DMS114 treated with DMSO at 0.1 percent for 48 hours (cell line): ENCODE measurements around the gene ADPRS.

Experiments
- DNase-seq: peaks from one replicate; lab custom pipeline; 2025; ENCODE audit not compliant: unreplicated experiment; lab: John Stamatoyannopoulos, UW

ADPRS gene

GRCh38 chr1:36087233-36088123, 1.2 kb upstream of the ADPRS start:
- no peak for DNase-seq

DNA sequence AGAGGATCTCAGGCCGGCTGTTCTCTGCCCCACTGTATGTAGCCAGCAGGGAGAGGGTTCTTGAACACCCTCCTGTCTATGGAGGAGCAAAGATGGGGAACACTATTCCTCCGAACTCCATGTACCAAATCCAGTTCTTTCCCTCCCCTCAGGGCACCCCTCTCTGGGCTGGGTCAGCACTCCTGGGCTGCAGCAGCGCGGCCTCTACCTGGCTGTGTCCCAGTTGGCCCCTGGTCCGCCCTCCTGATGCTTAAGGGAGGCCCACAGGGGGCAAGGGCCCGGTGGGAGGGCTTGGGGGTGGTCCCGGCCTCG, 471 bp upstream of the ADPRS start:
- no peak for DNase-seq

DNA sequence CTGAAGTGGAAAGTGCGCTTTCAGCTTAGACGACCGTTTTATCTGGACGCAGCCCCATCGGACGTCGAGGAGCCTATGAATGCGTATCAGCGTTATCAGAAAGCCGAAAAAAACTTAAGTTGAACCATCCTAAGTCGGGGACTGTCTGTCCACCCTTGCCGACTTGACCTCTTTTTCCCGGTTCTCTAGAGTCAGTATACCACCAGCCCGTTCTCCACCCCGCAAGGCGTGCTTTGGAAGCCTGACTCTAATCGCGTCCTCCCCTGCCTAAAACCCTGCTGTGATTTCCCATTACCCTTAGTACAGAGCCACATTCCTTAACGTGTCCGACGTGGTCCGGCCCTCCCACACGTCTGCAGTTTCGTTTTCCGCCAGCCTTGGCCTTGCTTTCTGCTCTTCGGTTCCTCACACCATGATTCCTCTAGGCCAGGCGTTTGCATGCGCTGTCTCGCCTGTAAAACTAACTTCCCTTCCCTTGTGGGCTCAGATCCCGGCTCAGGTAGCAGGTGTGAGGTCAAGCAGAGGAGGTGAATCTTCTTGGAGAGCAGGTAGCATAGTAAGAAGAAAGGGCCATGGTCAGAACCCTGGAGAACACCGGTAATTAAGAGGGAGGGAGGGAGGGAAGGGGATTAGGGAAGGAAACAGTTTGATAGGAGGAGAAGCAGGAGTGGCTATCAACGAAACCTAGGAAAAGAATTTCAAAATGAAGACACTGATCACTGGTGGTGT, 865 bp downstream of the ADPRS start:
- DNase-seq, result no peak

GRCh38 chr1:36091141-36091540, 2.4 kb downstream of the ADPRS start:
- DNase-seq, result no peak

GRCh38 chr1:36091698-36092097, 3.0 kb downstream of the ADPRS start:
- no peak for DNase-seq

GRCh38 chr1:36092166-36092797, 3.6 kb downstream of the ADPRS start:
- DNase-seq, result no peak

DNA sequence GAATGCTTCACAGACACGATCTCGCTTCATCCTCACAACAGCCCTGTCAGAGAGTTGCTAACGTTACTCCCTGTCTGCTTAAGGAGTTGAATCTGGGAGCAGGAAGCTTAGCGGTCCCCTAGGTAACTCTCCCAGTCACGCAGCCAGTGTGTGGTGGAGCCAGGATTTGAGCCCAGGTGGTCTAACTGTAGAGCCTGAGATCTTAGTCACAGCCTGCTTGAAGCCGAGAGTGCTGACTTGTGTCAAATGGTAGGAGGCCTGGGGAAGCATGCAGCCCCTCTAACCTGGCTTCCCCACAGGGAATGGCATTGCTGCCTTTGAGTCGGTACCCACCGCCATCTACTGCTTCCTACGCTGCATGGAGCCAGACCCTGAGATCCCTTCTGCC, 4.1 kb downstream of the ADPRS start:
- no peak for DNase-seq

GRCh38 chr1:36093226-36093625, 4.5 kb downstream of the ADPRS start:
- DNase-seq, result no peak

GRCh38 chr1:36093929-36094328, 5.2 kb downstream of the ADPRS start:
- no peak for DNase-seq

- no peak for DNase-seq
Observed at GRCh38 chr1:36094621-36095061, 5.9 kb downstream of the ADPRS start.

DNA sequence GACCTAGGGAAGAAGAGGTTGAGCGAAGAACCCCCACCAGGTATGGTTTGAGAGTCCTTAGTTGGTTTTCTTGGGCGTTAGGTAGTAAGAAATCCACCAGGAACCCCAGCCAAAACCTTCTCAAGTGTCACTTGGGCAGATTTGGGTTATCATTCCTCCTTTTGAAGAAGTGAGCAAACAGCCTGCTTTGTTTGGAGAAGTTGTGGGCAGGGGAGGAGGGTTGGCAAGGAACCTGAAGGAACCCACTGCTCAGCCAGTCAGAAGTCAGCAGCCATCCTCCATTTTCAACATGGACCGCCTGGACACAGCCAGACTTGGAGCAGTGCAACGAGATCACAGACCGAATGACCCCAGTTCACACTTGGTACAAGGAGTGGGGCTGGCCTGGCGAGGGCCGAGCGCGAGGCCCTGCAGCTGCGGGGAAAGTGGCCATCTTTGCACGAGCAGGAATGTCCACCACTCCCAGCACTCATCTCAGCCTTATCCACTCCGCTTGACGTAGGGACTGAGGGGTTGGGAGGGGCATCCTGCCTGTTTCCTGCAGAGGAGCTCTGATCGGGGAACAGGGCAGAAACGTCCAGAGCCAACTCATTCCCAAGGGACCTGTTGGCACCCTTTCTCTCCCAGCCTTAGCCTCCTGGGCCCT, 7.2 kb downstream of the ADPRS start:
- DNase-seq, result no peak

DNA sequence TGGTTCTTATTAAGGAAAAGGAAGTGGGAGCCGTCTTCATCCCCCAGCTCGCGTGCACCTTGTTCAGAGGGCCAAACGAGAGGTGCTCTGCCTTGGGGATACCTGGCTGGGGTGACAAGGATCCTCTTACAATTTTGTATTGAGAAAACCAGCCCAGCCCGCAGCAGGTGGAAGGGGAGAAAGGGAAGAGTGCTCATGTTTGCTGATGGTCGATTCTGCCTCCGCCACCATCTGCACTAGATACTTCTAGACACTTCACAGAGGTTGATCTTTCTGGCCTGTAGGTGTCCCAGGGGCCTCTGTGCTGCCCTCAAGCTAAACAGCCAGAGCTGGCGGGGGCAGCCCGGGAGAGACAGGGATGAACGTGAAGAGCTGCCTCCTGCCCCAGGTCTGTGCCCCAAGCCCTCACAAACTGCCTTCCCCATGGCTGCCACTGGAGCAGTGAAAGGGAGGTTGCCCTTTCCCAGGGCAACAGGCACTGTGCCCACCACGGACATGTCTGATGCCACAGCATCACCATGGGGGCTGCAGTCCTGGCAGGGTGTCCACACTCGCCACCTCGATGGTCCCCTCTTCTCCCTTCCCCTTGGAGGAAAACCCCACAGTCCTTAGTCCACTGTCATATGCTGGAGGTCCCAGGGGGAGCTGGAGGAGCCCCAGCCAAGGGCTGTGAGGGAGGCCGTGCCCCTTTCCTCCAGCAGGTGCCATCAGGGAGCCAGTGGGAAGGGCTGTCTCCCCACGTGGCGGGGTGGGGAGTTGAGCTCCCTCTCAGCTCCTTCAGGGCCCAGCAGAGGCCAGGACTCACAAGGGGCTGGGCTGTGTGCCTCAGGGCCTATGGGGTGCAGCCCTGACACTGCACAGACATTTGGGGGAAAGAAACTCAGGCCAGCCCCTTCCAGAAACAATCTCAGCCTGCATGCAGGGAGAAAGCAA, 8.1 kb downstream of the ADPRS start:
- no peak for DNase-seq

GRCh38 chr1:36097693-36098585, 9.2 kb downstream of the ADPRS start:
- no peak for DNase-seq

DNA sequence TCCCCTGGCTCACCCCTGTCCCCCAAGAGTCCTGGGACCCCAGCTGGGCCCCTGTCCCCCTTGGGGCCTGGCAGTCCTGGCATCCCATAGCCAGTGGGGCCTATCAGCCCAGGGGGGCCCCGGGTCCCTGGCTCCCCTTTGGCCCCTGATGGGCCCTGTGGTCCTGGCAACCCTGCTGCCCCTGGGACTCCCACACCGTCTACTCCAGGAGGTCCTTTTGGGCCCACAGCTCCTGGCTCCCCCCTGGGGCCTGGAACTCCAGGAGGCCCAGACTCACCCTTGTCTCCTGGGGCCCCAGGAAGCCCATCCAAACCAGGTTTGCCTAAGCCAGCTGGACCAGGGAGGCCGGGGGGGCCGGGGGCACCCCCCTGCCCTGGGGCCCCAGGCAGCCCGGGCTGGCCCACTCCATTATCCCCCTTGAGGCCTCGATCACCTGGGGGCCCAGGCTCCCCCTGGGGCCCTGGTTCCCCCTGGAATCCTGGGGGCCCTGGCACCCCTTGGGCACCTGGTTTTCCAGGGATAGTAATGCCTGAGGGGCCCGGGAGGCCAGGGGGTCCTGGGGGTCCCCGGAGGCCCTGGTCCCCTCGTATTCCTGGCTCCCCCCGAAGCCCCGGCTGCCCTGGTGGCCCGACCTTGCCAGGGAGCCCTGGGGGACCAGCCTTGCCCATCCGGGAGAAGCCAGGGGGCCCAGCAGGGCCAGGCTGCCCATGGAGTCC, 10.1 kb downstream of the ADPRS start:
- no peak for DNase-seq

- peak; percentile 33 for DNase-seq
Observed at GRCh38 chr1:36099681-36100341, 11.1 kb downstream of the ADPRS start.

DNA sequence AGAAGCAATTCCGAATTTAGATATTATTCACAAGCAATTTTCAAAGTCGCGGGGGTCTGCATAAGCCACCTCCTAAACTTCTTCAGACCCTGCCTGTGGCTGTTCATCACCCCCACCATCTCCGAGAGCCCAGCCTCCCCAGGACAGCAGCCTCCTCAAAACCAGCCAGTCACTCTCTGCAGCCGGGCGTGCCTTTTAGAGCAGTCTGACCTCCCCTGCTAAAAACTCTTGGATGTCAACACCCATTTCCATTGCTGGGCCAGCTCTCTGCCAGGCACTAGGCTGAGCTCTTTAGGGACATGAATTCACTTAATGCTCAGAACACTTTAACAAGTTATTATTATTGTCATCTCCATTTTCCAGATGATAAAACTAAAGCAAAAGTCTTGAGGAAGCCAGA, 11.7 kb downstream of the ADPRS start:
- DNase-seq, result no peak

- DNase-seq, result no peak
Observed at GRCh38 chr1:36101546-36101945, 12.9 kb downstream of the ADPRS start.

- DNase-seq, result no peak
Observed at GRCh38 chr1:36106269-36106668, 17.6 kb downstream of the ADPRS start.
